ENCODE data around the gene TM7SF2. TPM values are rescaled to one million over a fixed set of nuclear protein-coding genes. Genes with fewer than 3 reads are reported as not detected.

Gene TM7SF2
- total and polyA plus RNA-seq, 5 donors = 45.7 to 91.5 (median 58.9) TPM

DNA sequence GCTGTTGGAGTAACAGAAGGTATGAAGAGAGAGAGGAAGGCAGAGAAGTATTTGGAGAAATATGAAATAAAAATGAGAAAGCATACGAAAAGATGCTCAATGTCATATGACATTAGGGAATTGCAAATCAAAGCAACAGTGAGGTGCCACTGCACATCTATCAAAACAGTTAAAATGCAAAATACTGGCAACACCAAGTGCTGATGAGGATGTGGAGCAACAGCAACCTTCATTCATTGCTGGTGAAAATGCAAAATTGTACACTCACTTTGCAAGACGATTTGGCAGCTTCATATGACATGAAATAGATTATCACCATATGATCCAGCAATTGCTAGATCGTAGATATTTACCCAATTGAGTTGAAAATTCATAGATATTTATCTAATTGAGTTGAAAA, 49.0 kb downstream of the TM7SF2 start:
- Histone ChIP-seq H3K27me3 (ENCODE audit: control insufficient read depth, insufficient read depth) (no peaks in the 10 kb centered on the region), H3K4me1 (ENCODE audit: control insufficient read depth, insufficient read depth, low read length) (no peaks in the 10 kb centered on the region), H3K27ac (ENCODE audit: low read length) (no peak overlapping the region), H3K9me3 (ENCODE audit: control insufficient read depth, low read length) (no peaks in the 10 kb centered on the region), H3K4me3 (ENCODE audit: low read length) (no peak overlapping the region)
- ATAC-seq = no peak
- DNase-seq = no peak
- intact Hi-C loops (cut with DNase I) = no loop called here
- 72% methylated on average over 3 of the region's 3 CpGs for WGBS

DNA sequence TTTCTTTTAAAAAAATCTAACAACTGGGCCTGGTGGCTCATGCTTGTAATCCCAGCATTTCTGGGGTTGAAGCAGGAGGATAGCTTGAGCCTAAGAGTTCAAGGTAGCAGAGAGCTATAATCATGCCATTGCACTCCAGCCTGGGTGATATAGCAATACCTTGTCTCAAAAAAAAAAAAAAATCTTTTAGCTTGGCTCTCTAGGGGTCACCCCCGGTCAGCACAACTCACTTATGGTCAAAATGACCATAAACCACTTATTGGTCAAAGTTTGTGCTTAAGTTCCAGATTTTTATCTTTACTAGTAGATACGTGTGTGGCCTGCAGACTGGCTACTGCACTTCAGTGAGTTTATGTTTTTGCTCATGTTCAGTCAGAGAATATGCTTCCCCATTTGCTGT, 52.0 kb downstream of the TM7SF2 start:
- H3K4me3 ChIP-seq (ENCODE audit: low read length) = no peak overlapping the region
- H3K27me3 ChIP-seq (ENCODE audit: control insufficient read depth, insufficient read depth) = no peaks in the 10 kb centered on the region
- H3K27ac ChIP-seq (ENCODE audit: low read length) = no peak overlapping the region
- intact Hi-C loops (cut with DNase I) = no loop called here
- H3K4me1 ChIP-seq (ENCODE audit: control insufficient read depth, insufficient read depth, low read length) = no peaks in the 10 kb centered on the region
- H3K9me3 ChIP-seq (ENCODE audit: control insufficient read depth, low read length) = no peaks in the 10 kb centered on the region
- DNase-seq = no peak
- 85% methylated on average over 2 of the region's 2 CpGs for WGBS
- no peak for ATAC-seq

Small RNAs within 50 kb of the gene (microRNA-seq; reads per million reads assigned to microRNA genes)
- 0 reads per million in 2 donors for gene MIR6751

Other genes starting within 250 kb of the TM7SF2 start
- gene EHD1, start 233.3 kb upstream of the TM7SF2 start, total RNA-seq = 10 to 100 TPM; 23.4 to 35.3 (median 31.4) TPM
- 20.8 TPM for gene EHD1, start 233.3 kb upstream of the TM7SF2 start, polyA plus RNA-seq
- 10 to 100 TPM; 13.3 to 17.9 (median 15.3) TPM for gene ATG2A, start 194.7 kb upstream of the TM7SF2 start, total RNA-seq
- gene ATG2A, start 194.7 kb upstream of the TM7SF2 start, polyA plus RNA-seq = 13.6 TPM
- 10 to 100 TPM; 21.7 to 28.0 (median 24.6) TPM for gene PPP2R5B, start 187.2 kb upstream of the TM7SF2 start, total RNA-seq
- 28.9 TPM for gene PPP2R5B, start 187.2 kb upstream of the TM7SF2 start, polyA plus RNA-seq
- gene GPHA2, start 176.0 kb upstream of the TM7SF2 start, total RNA-seq = not detected
- not detected for gene GPHA2, start 176.0 kb upstream of the TM7SF2 start, polyA plus RNA-seq
- gene MAJIN, start 139.8 kb upstream of the TM7SF2 start, total RNA-seq = not detected
- gene MAJIN, start 139.8 kb upstream of the TM7SF2 start, polyA plus RNA-seq = not detected
- 1 to 10 TPM; 1.4 to 3.5 (median 1.7) TPM for gene BATF2, start 114.9 kb upstream of the TM7SF2 start, total RNA-seq
- 1.3 TPM for gene BATF2, start 114.9 kb upstream of the TM7SF2 start, polyA plus RNA-seq
- 100 to 1,000 TPM; 117 to 144 (median 130) TPM for gene ARL2, start 97.7 kb upstream of the TM7SF2 start, total RNA-seq
- 179 TPM for gene ARL2, start 97.7 kb upstream of the TM7SF2 start, polyA plus RNA-seq
- 10 to 100 TPM; 14.3 to 25.2 (median 19.9) TPM for gene SNX15, start 84.4 kb upstream of the TM7SF2 start, total RNA-seq
- gene SNX15, start 84.4 kb upstream of the TM7SF2 start, polyA plus RNA-seq = 16.7 TPM
- 1 to 10 TPM; 4.2 to 7.7 (median 6.4) TPM for gene SAC3D1, start 70.7 kb upstream of the TM7SF2 start, total RNA-seq
- 6.4 TPM for gene SAC3D1, start 70.7 kb upstream of the TM7SF2 start, polyA plus RNA-seq
- gene NAALADL1, start 53.3 kb upstream of the TM7SF2 start, total RNA-seq = 1 to 10 TPM; 8.1 to 9.8 (median 8.8) TPM
- gene NAALADL1, start 53.3 kb upstream of the TM7SF2 start, polyA plus RNA-seq = 7.1 TPM
- 1 to 10 TPM in 2 of 4 donors, under 1 TPM in 2; 0.22 to 1.6 (median 1.3) TPM for gene CDCA5, start 27.8 kb upstream of the TM7SF2 start, total RNA-seq
- 0.50 TPM for gene CDCA5, start 27.8 kb upstream of the TM7SF2 start, polyA plus RNA-seq
- gene ZFPL1, start 27.6 kb upstream of the TM7SF2 start, total RNA-seq = 10 to 100 TPM; 25.6 to 27.3 (median 26.3) TPM
- 32.6 TPM for gene ZFPL1, start 27.6 kb upstream of the TM7SF2 start, polyA plus RNA-seq
- 10 to 100 TPM; 68.0 to 80.9 (median 79.1) TPM for gene VPS51, start 15.7 kb upstream of the TM7SF2 start, total RNA-seq
- 67.1 TPM for gene VPS51, start 15.7 kb upstream of the TM7SF2 start, polyA plus RNA-seq
- gene ZNHIT2, start 5.8 kb downstream of the TM7SF2 start, total RNA-seq = 1 to 10 TPM; 6.4 to 9.2 (median 7.8) TPM
- 11.6 TPM for gene ZNHIT2, start 5.8 kb downstream of the TM7SF2 start, polyA plus RNA-seq
- gene FAU, start 10.3 kb downstream of the TM7SF2 start, total RNA-seq = 100 to 1,000 TPM; 658 to 797 (median 721) TPM
- 686 TPM for gene FAU, start 10.3 kb downstream of the TM7SF2 start, polyA plus RNA-seq
- 10 to 100 TPM; 31.1 to 37.7 (median 34.1) TPM for gene MRPL49, start 10.4 kb downstream of the TM7SF2 start, total RNA-seq
- gene MRPL49, start 10.4 kb downstream of the TM7SF2 start, polyA plus RNA-seq = 24.8 TPM
- gene SYVN1, start 22.6 kb downstream of the TM7SF2 start, total RNA-seq = 10 to 100 TPM; 28.5 to 40.7 (median 32.8) TPM
- 17.4 TPM for gene SYVN1, start 22.6 kb downstream of the TM7SF2 start, polyA plus RNA-seq
- not detected for gene SPDYC, start 58.4 kb downstream of the TM7SF2 start, total RNA-seq
- not detected for gene SPDYC, start 58.4 kb downstream of the TM7SF2 start, polyA plus RNA-seq
- gene CAPN1, start 70.1 kb downstream of the TM7SF2 start, total RNA-seq = 100 to 1,000 TPM in 2 of 4 donors, 10 to 100 TPM in 2; 95.7 to 102 (median 98.8) TPM
- gene CAPN1, start 70.1 kb downstream of the TM7SF2 start, polyA plus RNA-seq = 74.4 TPM
- gene POLA2, start 150.1 kb downstream of the TM7SF2 start, total RNA-seq = 10 to 100 TPM in 1 of 4 donors, 1 to 10 TPM in 3; 5.8 to 13.1 (median 7.5) TPM
- 5.7 TPM for gene POLA2, start 150.1 kb downstream of the TM7SF2 start, polyA plus RNA-seq
- 10 to 100 TPM in 2 of 4 donors, 1 to 10 TPM in 2; 9.1 to 21.2 (median 10.7) TPM for gene CDC42EP2, start 203.0 kb downstream of the TM7SF2 start, total RNA-seq
- 12.2 TPM for gene CDC42EP2, start 203.0 kb downstream of the TM7SF2 start, polyA plus RNA-seq
- gene DPF2, start 222.0 kb downstream of the TM7SF2 start, total RNA-seq = 10 to 100 TPM; 51.9 to 61.6 (median 59.7) TPM
- 33.2 TPM for gene DPF2, start 222.0 kb downstream of the TM7SF2 start, polyA plus RNA-seq
- under 1 TPM in 3 of 4 donors, not detected in 1; 0.14 to 0.23 (median 0.15) TPM for gene TIGD3, start 242.9 kb downstream of the TM7SF2 start, total RNA-seq
- gene TIGD3, start 242.9 kb downstream of the TM7SF2 start, polyA plus RNA-seq = 0.20 TPM

Data from right cardiac atrium (tissue), 5 donors.